NT2/D1 (cell line): ENCODE measurements around the gene ECI1.

ENCODE experiments used
- SUZ12 ChIP-seq: IDR thresholded peaks from 2 replicates; pipeline ENCODE4 v1.6.1; 2011; ENCODE audit not compliant: insufficient read length, insufficient read depth; ENCODE audit errors: extremely low read depth
- YY1 ChIP-seq: IDR thresholded peaks from 2 replicates; pipeline ENCODE4 v1.6.1; 2011; ENCODE audit not compliant: insufficient read length, insufficient read depth
- ZNF274 ChIP-seq: IDR thresholded peaks from 2 replicates; pipeline ENCODE4 v1.6.1; 2011; ENCODE audit warnings: mild to moderate bottlenecking, low read depth, low read length

- TF ChIP-seq YY1 = no peak
- no peak for TF ChIP-seq ZNF274
- no peak for TF ChIP-seq SUZ12
These were observed 23.1 kb downstream of the ECI1 start for GRCh38 chr16:2228161-2228824.
